Umbilical cord (tissue), 2 donors: ENCODE measurements around the gene SENP3. TPM values are rescaled to one million over a fixed set of nuclear protein-coding genes. Genes with fewer than 3 reads are reported as not detected.

ENCODE experiments used
- DNase-seq: peaks from one replicate; pipeline ENCODE4 v3.0.0-alpha.2; 2015; ENCODE audit warnings: low spot score
- total RNA-seq: library from RNA; depleted of rRNA; stranded (reverse); fragments of >200 nt; gene quantifications from one replicate; pipeline ENCODE4 v1.2.3, GENCODE V29; 2014; ENCODE audit warnings: low replicate concordance; ENCODE audit not compliant: insufficient read depth

Gene SENP3
- total RNA-seq, 1 donor from 2014 or later, result 56.6 TPM

GRCh38 chr17:7575959-7576358 is 14.2 kb downstream of the SENP3 start:
- no peak for DNase-seq

- DNase-seq, result no peak
These were observed 14.8 kb downstream of the SENP3 start for GRCh38 chr17:7576432-7576937.

DNA sequence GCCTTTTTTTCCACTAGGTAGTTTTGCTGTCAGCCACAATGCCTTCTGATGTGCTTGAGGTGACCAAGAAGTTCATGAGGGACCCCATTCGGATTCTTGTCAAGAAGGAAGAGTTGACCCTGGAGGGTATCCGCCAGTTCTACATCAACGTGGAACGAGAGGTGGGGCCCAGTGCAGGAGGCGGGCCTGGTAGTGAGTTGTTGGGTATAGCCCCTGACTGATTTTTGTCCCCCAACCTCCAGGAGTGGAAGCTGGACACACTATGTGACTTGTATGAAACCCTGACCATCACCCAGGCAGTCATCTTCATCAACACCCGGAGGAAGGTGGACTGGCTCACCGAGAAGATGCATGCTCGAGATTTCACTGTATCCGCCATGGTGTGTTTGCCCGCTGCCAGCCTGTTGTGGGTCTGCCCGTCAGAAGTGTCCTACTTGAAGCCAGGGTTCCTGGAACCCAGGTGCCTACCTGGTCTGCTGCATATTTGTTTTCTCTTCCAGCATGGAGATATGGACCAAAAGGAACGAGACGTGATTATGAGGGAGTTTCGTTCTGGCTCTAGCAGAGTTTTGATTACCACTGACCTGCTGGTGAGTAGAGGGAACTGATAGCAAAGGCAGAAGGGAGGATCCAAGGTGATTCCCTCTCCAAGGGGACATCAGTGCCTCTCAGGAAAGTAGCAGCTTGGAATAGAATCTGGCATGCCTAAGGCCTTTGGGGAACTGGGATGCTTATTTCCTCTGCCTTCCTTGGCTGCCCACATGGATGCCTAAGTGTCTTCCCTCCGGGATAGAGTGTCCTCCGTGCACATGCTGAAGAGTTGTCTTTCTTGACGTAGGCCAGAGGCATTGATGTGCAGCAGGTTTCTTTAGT is 15.8 kb downstream of the SENP3 start:
- no peak for DNase-seq

DNA sequence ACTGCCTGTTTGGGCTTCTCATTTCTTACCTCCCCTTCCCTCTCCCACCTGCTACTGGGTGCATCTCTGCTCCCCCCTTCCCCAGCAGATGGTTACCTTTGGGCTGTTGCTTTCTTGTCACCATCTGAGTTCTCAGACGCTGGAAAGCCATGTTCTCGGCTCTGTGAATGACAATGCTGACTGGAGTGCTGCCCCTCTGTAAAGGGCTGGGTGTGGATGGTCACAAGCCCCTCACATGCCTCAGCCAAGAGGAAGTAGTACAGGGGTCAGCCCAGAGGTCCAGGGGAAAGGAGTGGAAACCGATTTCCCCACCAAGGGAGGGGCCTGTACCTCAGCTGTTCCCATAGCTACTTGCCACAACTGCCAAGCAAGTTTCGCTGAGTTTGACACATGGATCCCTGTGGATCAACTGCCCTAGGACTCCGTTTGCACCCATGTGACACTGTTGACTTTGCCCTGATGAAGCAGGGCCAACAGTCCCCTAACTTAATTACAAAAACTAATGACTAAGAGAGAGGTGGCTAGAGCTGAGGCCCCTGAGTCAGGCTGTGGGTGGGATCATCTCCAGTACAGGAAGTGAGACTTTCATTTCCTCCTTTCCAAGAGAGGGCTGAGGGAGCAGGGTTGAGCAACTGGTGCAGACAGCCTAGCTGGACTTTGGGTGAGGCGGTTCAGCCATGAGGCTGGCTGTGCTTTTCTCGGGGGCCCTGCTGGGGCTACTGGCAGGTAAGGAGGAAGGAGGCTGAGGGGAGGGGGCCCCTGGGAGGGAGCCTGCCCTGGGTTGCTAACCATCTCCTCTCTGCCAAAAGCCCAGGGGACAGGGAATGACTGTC is 17.5 kb downstream of the SENP3 start, which contains the start of gene CD68:
Gene CD68, plus strand, starts transcription at position 638 of the 833 bp plus-strand sequence. Its CDS starts 40 bp downstream, at position 678.
- peak; percentile 84 for DNase-seq

GRCh38 chr17:7579834-7580603 is 18.3 kb downstream of the SENP3 start:
- no peak for DNase-seq

GRCh38 chr17:7580604-7581575 is 19.2 kb downstream of the SENP3 start:
- DNase-seq, result no peak

GRCh38 chr17:7582396-7583252 is 20.9 kb downstream of the SENP3 start:
- no peak for DNase-seq

- DNase-seq, result peak; percentile 99
These were observed 21.8 kb downstream of the SENP3 start, which contains the start of gene MPDU1 for GRCh38 chr17:7583253-7584109. Gene MPDU1 (plus strand): TSS chr17:7583852. CDS start chr17:7583863, 11 bp downstream.

DNA sequence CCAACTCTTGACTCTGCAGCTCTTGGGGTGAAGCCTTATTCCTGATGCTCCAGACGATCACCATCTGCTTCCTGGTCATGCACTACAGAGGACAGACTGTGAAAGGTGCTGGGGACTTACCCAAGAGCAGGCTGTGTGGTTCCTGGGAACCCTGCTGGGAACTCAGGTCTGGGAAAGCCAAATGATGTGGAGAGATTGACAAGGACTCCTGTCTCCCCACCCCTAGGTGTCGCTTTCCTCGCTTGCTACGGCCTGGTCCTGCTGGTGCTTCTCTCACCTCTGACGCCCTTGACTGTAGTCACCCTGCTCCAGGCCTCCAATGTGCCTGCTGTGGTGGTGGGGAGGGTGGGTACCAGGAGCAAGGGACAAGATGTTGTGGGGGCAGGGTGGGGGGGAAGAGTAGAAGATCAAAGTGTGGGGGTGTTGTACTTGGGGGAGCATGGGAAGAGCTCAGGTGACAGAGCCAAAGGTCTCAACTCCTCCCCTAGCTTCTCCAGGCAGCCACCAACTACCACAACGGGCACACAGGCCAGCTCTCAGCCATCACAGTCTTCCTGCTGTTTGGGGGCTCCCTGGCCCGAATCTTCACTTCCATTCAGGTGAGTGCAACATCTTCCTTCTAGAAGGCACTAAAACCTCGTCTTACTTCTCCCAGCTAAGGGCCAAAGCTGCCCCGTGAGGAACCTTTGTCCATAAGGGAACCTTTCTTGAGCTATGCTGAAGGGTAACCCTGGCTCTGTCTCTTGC is 25.1 kb downstream of the SENP3 start:
- DNase-seq, result no peak

GRCh38 chr17:7587420-7588151 is 25.9 kb downstream of the SENP3 start:
- no peak for DNase-seq

DNA sequence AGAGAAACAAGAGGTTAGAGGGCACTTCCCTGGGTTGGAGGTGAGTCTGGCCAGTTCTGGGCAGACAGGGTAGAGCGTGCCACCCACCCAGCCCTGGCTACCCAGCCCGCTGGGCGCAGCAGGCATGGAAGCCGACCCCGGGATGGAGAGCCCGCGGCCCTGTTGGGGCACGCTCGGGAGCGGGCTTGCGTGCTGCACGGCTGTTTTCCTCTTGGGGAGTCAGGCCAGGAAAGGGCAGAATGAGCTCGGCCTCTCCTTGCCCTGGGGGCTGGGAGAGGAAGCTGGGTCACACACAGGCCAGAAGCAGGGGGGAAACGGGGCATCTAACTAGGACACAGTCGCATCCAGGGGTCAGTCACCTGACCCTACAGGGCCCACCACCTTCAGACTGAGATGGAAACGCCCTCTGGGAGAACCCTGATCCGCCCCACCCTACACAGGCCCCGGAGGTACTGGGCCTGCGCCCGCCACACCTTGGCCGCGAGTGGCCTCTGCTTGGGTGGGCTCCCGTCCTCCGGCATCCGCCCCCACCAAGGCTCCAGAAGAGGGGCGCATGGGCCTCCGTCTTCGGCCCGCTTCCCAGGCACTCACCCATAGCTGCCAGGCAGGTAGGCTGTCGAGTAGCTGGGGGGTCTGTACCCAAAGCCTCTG is 27.0 kb downstream of the SENP3 start:
- DNase-seq, result no peak

GRCh38 chr17:7589204-7589868 is 27.6 kb downstream of the SENP3 start:
- peak; percentile 87 for DNase-seq

DNA sequence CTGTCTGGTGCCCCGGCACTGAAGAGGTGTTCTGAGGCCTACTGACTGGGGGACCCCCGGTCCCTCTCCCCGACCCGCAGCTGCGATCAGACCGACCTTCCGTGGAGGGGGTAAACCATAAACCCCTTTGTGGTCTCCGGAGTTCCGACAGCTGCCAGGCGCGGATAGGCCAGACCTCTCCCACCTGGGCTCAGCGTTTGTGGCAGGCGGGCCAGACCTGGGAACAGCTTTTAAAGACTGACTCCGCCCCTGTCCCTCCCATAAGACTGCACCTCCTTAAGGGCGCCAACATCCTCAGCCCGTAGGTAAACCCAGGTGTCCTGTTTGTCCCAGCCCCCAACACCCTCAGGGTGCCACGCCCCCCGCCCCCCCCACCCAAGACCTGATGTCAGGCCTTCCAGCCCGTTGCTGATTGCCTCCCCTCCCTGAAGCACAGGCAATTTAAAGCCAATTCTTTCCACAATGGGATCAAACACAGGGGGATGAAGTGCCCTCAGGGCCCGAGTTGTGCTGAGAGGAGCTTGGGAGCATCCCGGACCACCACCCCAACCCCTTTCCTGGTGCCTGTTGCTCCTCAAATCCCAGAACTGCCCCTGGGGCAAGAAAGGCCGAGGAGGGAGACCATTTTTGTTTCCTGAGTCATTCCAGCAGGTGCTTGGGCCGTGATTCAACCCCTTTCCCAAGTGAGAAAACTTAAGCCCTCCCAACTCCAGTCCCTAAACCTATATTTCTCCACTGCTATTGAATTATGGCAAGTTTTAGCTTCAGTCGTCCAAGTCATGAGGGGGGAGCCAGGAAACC is 28.4 kb downstream of the SENP3 start, which contains the start of gene SOX15:
Gene SOX15, minus strand, starts transcription at position 204 of the 801 bp plus-strand sequence. CDS start 418 bp downstream, outside the sequence.
- no peak for DNase-seq

- DNase-seq, result peak; percentile 35
These were observed 29.0 kb downstream of the SENP3 start for GRCh38 chr17:7590743-7591142.

DNA sequence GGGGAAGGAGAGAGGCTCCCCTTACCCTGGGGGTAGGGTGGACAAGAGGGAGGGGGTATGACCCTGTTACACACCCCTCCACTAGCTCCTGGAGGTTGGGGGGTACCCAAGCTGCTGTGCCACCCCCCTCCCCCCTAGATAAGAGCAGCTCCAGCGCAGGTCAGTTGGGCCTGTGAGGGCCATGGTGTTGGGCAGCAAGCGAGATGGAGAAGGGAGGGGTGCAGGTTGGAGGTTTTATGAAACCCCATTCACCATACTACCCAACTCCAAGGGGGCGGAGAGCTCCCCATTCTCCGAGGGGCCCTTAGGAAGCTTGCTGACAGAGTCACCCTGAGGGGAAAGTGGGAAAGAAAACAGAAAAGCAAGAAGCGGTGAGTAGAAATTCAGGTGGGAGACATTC is 29.9 kb downstream of the SENP3 start:
- no peak for DNase-seq
